ENCODE measurements around the gene REXO2. TPM values are rescaled to one million over a fixed set of nuclear protein-coding genes. Genes with fewer than 3 reads are reported as not detected.

Gene REXO2
- total RNA-seq, 1 experiment from 2014 or later, result 119 TPM

- intact Hi-C loops (cut with micrococcal nuclease; ENCODE audit: unreplicated experiment), result no loop called here
- TF ChIP-seq EZH2 (IDR thresholded peaks at IDR 0.05; ENCODE audit: borderline replicate concordance, low read depth, low read length, poor library complexity, severe bottlenecking) (no peak), CTCF (conservative IDR thresholded peaks at IDR 0.05; ENCODE audit: low read depth, low read length) (no peak)
- ChIA-PET POLR2A (ENCODE audit: low non-redundant PET) (no interaction called here), CTCF (no interaction called here)
- peak overlapping the region; percentile 74 for H3K4me3 ChIP-seq (ENCODE audit: low read depth, low read length, poor library complexity, severe bottlenecking)
- BruUV-seq (replicated peaks), result no TSS peak
- H3K4me1 ChIP-seq (ENCODE audit: insufficient read depth, low read length, poor library complexity, severe bottlenecking), result peaks cover 3% of the 10 kb centered on the region
- no peaks in the 10 kb centered on the region for H3K9me3 ChIP-seq (ENCODE audit: low read depth, low read length, poor library complexity, severe bottlenecking)
- no peak for DNase-seq (ENCODE audit: low spot score)
- no peaks in the 10 kb centered on the region for H3K27me3 ChIP-seq (replicated peaks; ENCODE audit: insufficient read depth, low read depth, low read length, poor library complexity)
- peak overlapping the region; percentile 52 for H3K27ac ChIP-seq (ENCODE audit: low read depth, low read length, poor library complexity, severe bottlenecking)
- H3K36me3 ChIP-seq (ENCODE audit: insufficient read depth, low read length, poor library complexity, severe bottlenecking), result no peaks in the 10 kb centered on the region
Measured at GRCh38 chr11:114440121-114440860, 1.0 kb downstream of the REXO2 start.

- no TSS peak for BruUV-seq (replicated peaks)
- Histone ChIP-seq H3K4me1 (ENCODE audit: insufficient read depth, low read length, poor library complexity, severe bottlenecking) (peaks cover 3% of the 10 kb centered on the region), H3K36me3 (ENCODE audit: insufficient read depth, low read length, poor library complexity, severe bottlenecking) (no peaks in the 10 kb centered on the region), H3K27me3 (replicated peaks; ENCODE audit: insufficient read depth, low read depth, low read length, poor library complexity) (no peaks in the 10 kb centered on the region), H3K4me3 (ENCODE audit: low read depth, low read length, poor library complexity, severe bottlenecking) (peak overlapping the region; percentile 74), H3K9me3 (ENCODE audit: low read depth, low read length, poor library complexity, severe bottlenecking) (no peaks in the 10 kb centered on the region), H3K27ac (ENCODE audit: low read depth, low read length, poor library complexity, severe bottlenecking) (no peak overlapping the region)
- intact Hi-C loops (cut with micrococcal nuclease; ENCODE audit: unreplicated experiment), result no loop called here
- DNase-seq (ENCODE audit: low spot score), result no peak
- TF ChIP-seq CTCF (conservative IDR thresholded peaks at IDR 0.05; ENCODE audit: low read depth, low read length) (no peak), EZH2 (IDR thresholded peaks at IDR 0.05; ENCODE audit: borderline replicate concordance, low read depth, low read length, poor library complexity, severe bottlenecking) (no peak)
- POLR2A ChIA-PET (ENCODE audit: low non-redundant PET), result no interaction called here
- CTCF ChIA-PET, result no interaction called here
Measured at GRCh38 chr11:114440971-114441763, 1.9 kb downstream of the REXO2 start.

GRCh38 chr11:114441921-114442320, 2.7 kb downstream of the REXO2 start:
- BruUV-seq (replicated peaks), result no TSS peak
- H3K9me3 ChIP-seq (ENCODE audit: low read depth, low read length, poor library complexity, severe bottlenecking), result no peaks in the 10 kb centered on the region
- ChIA-PET CTCF (interaction anchor here (0.6 kb wide), 1 partner anchor 153 kb away, joined by 3 read pairs; no protein-coding TSS in a partner anchor), POLR2A (ENCODE audit: low non-redundant PET) (no interaction called here)
- H3K27me3 ChIP-seq (replicated peaks; ENCODE audit: insufficient read depth, low read depth, low read length, poor library complexity), result no peaks in the 10 kb centered on the region
- H3K4me1 ChIP-seq (ENCODE audit: insufficient read depth, low read length, poor library complexity, severe bottlenecking), result peaks cover 3% of the 10 kb centered on the region
- no peak for DNase-seq (ENCODE audit: low spot score)
- TF ChIP-seq EZH2 (IDR thresholded peaks at IDR 0.05; ENCODE audit: borderline replicate concordance, low read depth, low read length, poor library complexity, severe bottlenecking), result no peak
- TF ChIP-seq CTCF (conservative IDR thresholded peaks at IDR 0.05; ENCODE audit: low read depth, low read length), result no peak
- H3K36me3 ChIP-seq (ENCODE audit: insufficient read depth, low read length, poor library complexity, severe bottlenecking), result no peaks in the 10 kb centered on the region
- H3K27ac ChIP-seq (ENCODE audit: low read depth, low read length, poor library complexity, severe bottlenecking), result no peak overlapping the region
- intact Hi-C loops (cut with micrococcal nuclease; ENCODE audit: unreplicated experiment), result no loop called here
- H3K4me3 ChIP-seq (ENCODE audit: low read depth, low read length, poor library complexity, severe bottlenecking), result no peak overlapping the region

Data from A673 (cell line).